Fibroblast of villous mesenchyme (primary cell): ENCODE data around the gene C1QTNF6. TPM values are rescaled to one million over a fixed set of nuclear protein-coding genes. Genes with fewer than 3 reads are reported as not detected.

ENCODE experiments used
- DNase-seq: peaks from one replicate; pipeline ENCODE4 v3.0.0-alpha.2; 2010; ENCODE audit warnings: low read depth
- H3K4me3 ChIP-seq: 2 replicates; pipeline ENCODE4 v1.5.1; 2011; ENCODE audit warnings: low read depth, mild to moderate bottlenecking, low read length
- total RNA-seq: library from RNA; depleted of rRNA; stranded (reverse); fragments of >200 nt; gene quantifications from 2 replicates; pipeline ENCODE4 v1.2.3, GENCODE V29; 2012
- TF ChIP-seq, protein P1 (sequence below): IDR thresholded peaks from 2 replicates; pipeline ENCODE4 v1.5.1; 2012; ENCODE audit warnings: low read depth, mild to moderate bottlenecking, low read length; ENCODE audit not compliant: insufficient read depth

Gene C1QTNF6
- total RNA-seq, 1 donor: 9.5 TPM

DNA sequence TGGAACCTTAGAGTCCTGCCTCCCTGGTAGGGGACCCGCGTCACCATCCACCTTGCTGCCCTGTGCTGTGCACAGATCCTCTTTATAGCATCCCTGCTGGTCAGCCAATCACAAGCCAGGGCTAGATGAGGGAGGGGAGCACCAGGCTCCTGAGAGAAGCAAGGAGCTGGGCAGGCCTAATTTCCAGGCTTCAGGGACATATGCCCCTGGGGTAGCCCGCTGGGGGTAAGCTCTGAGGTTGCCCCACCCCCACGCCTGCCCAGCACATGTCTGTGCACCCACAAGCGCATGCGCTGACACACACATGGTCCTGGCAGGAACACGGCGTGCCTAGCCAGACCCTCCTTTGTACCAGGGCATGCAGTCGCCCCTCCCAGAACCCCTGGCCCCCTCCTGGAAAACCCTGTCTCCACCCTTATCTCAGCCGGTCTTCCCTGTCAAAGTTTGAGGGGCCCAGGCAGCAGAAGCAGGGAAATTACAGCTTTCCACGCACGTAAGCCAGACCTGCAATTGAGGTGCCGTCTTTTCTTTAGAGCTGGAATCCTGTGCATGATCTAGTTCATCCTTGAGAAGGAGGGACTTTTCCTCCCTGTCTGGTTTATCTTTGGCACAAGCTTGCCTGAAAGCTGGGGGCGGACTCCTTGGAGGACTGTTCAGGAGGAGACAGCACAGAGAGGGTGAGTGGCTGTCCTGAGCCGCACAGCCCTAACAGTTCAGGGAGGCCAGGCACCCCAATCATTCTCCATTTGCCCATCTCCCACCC, 22.2 kb upstream of the C1QTNF6 start:
- DNase-seq: no peak
- TF ChIP-seq, protein P1, sequence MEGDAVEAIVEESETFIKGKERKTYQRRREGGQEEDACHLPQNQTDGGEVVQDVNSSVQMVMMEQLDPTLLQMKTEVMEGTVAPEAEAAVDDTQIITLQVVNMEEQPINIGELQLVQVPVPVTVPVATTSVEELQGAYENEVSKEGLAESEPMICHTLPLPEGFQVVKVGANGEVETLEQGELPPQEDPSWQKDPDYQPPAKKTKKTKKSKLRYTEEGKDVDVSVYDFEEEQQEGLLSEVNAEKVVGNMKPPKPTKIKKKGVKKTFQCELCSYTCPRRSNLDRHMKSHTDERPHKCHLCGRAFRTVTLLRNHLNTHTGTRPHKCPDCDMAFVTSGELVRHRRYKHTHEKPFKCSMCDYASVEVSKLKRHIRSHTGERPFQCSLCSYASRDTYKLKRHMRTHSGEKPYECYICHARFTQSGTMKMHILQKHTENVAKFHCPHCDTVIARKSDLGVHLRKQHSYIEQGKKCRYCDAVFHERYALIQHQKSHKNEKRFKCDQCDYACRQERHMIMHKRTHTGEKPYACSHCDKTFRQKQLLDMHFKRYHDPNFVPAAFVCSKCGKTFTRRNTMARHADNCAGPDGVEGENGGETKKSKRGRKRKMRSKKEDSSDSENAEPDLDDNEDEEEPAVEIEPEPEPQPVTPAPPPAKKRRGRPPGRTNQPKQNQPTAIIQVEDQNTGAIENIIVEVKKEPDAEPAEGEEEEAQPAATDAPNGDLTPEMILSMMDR: no peak

DNA sequence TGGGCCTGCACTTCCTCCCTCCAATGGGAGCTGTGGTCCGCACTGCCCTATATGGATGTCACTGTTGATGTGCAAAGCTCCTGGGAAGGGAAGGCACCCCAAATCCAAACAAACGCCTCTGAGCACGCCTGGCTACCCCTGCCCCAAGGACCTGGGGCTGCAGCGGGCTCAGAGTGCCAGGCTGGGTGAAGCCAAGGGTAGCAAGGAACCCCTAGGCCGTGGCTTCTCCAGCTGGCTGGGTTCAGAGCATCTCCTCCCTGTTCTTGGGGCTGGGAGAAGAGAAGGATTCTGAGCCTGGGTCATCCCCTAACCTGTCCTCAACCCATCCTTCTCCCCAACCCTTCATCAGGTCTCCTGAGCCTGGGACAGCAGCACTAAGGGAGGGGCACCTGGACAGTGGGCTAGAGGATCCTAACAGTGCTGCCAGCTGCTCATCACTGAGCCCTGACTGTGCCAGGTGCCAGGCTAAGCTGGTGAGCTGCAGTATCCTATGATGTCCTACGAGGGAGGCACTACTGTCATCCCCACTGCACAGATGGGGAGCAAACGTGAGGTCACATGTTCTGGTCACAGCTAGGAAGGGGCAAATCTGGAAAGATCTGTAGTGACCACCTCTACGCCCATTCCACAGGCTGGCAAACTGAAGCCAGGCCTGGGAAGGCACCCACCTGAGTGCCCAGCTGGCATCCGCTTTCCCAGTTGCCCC, 21.2 kb upstream of the C1QTNF6 start:
- TF ChIP-seq, protein P1: no peak
- no peak for DNase-seq

More for the DNA sequence above, 22.2 kb upstream of the C1QTNF6 start:
- no peak overlapping the region for H3K4me3 ChIP-seq

DNA sequence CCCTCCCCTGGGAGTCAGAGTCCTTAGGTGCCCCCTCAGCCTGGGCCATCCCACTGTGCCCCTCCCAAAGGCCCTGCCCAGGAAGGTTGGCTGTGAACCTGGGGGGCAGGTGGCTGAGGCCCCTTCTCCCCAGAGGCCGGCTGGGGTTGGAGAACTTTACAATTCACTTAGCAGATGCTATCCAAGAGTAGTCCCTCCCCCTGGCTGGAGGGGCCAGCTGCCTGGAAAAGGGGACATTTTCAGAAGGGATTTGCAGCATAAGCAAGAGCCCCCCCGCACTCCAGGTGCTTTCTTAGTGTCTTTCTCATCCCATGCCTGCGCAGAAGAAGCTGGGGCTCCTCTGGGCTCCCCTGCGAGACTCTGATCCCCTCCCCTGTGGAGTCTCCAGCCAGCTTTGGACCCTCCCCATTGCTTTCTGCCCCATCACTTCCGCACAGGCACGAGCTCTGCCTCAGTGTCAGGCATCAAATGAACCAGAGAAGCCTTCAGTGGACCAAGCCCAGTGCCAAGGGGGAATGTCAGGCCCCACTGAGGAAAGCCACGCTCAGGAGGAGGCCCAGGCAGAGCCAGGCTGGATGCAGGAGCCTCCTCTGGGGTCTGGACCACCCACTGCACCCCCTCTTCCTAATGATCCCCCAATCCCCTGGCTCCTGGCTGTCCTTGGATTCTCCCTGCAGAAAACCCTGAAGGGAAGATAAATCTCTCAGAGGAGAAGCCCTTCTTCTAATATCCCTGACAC, 20.5 kb upstream of the C1QTNF6 start:
- TF ChIP-seq, protein P1: no peak
- DNase-seq: no peak
- no peak overlapping the region for H3K4me3 ChIP-seq

More for the DNA sequence above, 21.2 kb upstream of the C1QTNF6 start:
- no peak overlapping the region for H3K4me3 ChIP-seq

DNA sequence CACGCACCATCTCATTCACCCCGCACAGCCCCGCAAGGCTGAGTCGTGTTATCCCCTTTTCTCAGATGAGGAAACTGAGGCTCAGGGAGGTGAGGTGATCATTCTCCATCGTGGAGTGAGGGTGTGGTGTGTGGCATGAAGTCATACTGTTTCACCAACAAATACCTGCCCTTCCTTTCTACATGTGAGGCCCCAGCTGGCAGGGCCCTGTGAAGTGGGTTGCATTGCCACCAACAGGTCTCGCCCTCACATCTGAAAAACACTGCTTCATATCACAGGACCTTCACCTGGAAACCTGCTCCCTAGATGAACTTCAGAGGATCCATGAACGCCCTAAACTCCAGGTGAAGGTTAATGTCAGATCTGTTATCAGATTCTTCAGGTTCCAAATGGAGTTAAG, 19.9 kb upstream of the C1QTNF6 start:
- no peak for DNase-seq
- no peak overlapping the region for H3K4me3 ChIP-seq
- TF ChIP-seq, protein P1: no peak

DNA sequence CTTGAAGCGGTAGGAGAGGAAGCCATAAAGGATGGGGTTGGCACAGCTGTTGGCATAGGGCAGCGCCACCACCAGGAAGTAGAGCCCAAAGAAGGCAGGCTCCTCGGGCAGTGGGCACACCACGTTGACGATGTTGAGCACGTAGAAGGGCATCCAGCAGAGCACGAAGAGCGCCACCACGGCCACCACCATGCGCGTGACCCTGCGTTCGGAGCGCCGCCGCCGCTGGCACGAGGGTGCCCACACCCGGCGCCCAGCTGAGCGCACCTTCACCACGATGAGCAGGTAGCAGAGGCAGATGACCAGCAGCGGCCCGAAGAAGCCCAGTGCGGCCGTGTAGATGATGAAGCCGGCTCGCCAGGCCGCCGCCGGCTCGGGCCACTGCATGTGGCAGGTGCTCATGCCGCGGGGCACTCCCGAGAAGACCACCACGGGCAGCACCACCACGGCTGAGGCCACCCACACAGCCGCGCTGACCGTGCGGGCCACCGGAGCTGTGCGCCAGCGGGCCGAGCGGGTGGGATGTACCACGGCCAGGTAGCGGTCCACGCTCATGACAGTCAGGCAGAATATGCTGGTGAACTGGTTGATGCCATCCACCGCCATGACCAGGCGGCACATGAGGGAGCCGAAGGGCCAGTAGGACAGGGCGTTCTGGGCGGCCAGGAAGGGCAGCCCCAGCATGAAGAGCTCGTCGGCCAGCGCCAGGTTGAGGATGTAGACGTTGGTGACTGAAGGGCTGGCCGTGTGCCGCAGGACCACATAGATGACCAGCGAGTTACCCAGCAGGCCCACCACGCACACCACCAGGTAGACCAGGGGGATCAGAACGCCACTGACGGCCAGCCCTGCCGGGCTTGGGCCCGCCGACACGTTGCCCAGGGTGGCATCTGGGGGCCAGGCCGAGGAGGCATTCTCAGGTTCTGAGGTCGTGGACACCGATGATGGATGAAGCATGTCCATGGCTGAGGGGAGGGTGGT, 19.1 kb upstream of the C1QTNF6 start:
- no peak overlapping the region for H3K4me3 ChIP-seq
- no peak for DNase-seq
- TF ChIP-seq, protein P1: no peak

DNA sequence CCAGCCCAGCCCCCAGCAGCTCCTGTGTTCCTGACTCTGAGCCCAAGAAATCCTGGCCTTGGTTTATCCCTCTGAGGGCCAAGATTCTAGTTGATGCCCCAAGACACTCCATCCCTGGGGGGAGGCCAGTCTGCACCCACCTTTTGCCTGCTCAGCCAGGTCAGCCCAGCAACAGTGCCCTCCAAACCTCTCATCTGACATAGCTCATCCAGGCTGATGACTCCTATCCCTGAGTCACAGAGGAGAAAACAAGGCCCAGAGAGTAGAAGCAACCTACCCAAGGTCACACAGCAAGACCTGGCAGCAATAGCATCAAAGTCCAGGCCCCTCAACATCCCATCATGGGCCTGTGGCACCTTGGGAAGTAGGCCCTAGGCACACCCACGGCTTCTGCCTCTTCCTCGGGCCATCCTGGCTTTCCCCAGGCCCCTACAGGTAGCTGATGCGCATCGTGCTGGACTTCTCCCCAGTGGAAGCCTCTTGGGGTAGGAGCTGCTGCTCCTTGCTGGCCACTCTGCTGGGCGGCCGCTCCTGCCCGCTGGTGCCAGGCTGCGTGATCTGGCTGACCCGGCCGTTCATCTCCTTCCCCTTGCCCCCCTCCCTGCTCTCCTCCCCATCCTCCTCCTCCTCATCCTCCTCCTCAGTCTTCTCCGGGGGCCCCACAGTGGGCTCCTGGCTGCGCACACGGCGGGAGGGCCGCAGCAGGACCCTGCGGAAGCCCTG, 18.2 kb upstream of the C1QTNF6 start:
- no peak overlapping the region for H3K4me3 ChIP-seq
- no peak for DNase-seq
- TF ChIP-seq, protein P1: no peak
